ENCODE measurements around the gene SLC25A48.
"Not testable (repeated sequence)": the region's sequence is repeated elsewhere in the genome, so short reads cannot be mapped to it uniquely, and the experiment has no call there.

Gene SLC25A48

DNA sequence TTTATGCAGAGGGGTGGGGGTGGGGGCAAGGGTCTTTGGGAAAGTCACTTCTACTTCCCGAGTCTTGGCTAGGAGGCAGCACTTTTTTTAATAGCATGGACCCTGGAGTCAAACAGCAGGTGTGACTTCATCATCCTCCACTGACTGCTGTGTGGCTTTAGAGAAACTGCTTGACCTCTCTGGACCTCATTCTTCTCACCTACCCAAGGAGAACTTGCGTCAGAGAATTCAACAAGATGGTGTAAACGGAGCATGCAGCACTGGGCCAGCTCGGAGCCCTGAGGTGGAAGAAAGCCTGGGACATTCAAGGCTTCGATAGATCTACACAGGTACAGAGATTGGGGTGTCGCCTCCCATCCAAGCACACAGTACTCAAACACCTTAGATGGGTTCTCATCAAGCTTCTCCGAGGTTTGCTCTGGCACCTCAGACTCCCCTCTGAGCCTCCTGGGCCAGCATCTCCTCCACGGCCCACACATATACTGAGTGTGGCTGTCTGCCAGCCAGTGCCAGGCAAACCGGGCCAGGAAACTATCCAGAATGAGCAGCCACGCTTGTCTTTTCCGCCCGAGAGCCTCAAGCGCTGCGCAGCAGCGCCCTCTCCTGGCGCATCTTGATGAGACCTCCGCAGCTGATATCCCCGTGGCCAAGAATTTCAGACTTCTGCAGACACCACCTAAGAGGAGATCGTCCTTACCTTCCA, 4.6 kb upstream of the SLC25A48 start:
- peak in 1 of 3 experiments; percentile 43 for DNase-seq (ENCODE audit: low read depth in 2 of 3, low spot score in 2 of 3)

DNA sequence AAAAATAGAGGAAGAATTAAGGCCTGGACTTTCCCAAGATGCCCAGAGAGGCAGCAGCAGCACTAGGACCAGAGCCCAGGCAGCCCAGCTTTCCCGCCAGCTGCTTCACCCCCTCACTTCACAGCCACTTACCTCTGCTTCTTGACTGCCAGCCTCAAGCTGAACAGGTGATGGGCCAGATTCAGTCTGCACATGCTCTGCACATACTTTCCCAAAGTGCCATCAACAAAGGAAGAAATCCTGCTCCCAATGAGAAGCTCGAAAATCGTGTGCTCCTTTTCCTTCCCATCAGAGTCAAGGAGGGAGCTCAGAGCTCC, 4.1 kb upstream of the SLC25A48 start:
- no peak for DNase-seq (ENCODE audit: low read depth in 2 of 3, low spot score in 2 of 3)

DNA sequence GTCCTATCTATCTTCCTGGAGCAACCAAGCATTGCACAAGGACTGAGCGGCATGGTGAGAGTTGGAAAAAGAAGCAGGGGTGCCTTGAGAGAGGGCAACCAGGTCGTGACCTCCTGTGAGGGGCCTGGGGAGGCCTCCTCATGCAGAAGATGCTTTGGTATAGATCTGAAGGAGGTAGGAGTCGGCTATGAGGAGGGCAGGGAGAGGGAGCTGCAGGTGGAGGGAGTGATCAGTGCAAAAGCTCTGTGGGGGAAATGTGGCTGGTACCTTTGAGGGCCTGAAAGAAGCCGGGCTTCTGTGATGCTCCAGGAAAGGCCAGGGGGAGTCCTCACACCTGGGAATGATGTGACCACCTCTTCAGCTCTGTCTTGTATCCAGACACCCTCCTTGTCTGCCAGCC, 3.6 kb upstream of the SLC25A48 start:
- DNase-seq (ENCODE audit: low read depth in 2 of 3, low spot score in 2 of 3): no peak

DNA sequence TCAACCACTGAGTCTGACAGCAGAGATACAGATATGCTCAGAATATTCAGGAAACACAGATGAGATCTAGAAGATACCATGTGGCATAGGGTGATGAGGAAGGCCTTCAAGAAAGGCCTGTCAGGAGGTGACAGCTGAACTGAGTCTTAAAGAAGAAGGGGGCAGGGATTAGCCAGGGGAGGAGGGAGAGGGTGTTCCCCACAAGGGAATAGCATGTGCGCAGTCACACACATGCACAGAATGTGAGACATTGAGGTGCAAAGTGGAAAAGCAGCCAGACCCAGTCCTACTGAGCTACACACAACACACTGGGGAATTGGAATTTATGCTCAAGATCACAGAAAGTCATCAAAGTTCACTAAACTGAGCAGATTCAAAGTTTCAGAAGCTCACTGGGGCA, 3.0 kb upstream of the SLC25A48 start:
- DNase-seq (ENCODE audit: low read depth in 2 of 3, low spot score in 2 of 3): no peak

DNA sequence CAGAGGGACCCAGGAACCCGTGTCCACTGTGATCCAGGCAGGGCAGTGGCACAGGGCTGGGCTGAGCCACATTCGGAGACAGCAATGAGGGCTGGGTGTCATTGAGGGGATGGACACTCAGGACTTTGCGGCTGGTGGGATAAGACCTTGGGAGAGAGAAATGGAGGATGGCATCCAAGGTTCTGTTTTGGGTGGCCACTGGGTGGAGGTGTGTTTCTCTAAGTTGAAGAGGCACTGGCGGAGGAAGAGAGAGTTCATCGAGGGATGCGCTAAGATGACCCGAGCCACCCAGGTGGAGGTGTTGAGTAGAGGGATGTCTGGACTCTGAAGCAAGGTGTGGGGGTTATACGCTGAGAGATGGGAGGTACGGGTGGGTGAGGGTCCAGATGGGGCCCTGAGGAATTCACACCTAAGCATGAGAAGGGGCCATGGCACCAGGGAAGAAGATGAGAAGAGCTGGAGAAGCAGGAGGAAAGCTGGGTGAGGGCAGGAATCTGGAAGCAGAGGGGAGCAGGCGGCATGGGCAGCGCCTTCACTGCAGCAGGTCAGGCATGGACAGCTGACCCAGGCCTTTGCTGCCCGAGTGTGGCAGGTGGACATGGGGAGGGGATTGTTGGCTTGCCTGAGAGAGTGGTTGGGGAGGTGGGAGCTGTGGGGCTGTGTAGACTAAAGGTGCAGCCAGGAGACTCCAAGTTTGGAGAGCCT, 2.5 kb upstream of the SLC25A48 start:
- DNase-seq (ENCODE audit: low read depth in 2 of 3, low spot score in 2 of 3): no peak

DNA sequence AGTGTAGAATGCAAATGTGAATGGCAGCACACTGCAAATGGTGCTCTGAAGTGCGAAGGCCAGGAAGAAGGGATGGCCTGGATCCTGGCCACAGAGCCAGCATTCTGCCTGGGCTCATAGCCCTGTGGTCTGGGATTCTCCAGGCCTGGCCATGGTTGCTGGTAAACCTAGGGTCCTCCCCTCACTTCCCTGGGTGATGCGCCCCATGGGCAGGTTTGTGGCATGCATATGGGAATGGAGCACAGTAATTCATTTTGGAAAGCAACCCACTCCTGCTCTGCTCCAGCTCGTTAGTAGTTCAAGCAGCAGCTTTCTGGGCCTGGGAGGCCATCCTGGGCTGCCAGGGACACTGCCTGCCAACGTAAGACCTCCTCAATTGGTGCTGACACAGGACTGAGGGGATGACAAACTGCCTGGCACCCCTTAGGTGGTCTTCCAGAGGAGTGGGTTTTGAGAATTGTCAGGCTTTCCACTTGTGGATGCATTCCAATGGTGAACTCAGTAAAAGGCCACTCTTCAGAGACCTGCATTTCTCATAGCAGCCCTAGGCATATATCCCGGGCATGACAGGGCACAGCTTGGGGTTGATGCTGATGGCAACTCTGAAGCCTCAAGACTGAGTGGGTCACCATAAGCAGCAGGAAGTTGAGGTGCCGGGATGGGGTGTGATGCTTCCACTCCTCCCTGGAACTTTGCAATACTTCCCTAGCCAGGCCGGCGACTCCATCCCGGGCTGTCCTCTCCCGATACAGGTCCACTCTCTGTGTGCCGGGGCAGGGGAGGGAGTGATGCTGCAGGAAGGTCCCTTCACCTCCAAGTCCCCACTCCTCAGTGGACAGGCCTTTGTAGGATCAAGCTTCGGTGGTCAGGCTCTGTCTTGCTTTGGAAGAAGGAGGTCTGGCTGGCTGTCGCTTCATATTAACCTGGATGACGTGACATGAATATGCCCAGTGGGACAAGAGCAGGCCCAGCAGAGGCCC, 1.2 kb upstream of the SLC25A48 start:
- no peak for DNase-seq (ENCODE audit: low read depth in 2 of 3, low spot score in 2 of 3)

DNA sequence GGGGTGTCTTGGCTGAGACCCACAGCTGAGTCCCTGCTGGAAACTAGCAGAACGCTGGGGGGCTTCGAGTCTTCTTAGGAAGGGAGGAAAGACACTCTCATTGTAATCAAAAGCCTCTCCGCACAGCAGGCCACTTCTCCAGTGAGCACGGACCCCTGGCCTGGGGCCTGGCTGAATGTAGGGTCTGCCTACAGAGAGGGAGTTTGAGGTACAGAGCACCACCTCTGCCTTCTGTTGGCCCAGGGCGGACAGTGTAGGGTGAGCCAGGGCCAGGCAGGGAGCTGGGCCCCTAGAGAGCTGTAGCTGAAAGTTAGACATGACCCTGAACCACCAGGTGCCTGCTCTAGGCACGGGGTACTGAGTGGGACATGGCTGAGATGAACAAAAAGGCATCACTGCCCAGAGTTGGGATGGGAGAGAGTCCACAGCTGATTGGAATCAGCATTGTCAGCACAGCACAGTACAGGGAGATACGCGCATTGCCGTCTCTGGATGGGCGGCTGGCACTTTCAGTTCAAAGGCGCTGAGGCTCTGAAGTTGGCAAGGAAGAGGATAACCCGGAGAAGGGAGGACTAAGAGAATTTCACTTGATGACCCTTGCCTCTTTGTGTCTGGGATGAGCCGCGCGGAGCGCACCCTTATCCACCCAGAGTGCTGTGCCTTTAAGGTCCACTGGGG, 363 bp upstream of the SLC25A48 start:
- peak in 1 of 3 experiments; percentile 11 for DNase-seq (ENCODE audit: low read depth in 2 of 3, low spot score in 2 of 3)

DNA sequence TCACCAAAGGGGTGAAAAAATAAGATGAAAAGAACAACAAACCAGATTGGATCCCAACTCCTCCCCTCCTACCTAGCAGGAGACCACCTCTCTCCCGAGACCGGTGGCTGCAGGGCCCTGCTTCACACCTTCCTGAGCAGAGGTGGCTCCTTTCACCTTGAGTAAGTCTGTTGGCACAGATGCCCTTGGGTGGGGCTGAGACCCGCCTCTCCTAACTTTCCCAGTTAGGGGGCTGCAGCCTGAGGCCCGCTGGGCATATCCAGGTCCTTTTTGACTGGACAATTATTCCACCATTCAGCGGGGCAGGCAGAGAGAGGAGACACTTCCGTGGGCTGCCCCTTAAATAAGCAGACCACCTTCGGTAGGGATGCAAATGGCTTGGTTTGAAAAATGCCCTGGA, 1.3 kb downstream of the SLC25A48 start:
- no peak for DNase-seq (ENCODE audit: low read depth in 2 of 3, low spot score in 2 of 3)

DNA sequence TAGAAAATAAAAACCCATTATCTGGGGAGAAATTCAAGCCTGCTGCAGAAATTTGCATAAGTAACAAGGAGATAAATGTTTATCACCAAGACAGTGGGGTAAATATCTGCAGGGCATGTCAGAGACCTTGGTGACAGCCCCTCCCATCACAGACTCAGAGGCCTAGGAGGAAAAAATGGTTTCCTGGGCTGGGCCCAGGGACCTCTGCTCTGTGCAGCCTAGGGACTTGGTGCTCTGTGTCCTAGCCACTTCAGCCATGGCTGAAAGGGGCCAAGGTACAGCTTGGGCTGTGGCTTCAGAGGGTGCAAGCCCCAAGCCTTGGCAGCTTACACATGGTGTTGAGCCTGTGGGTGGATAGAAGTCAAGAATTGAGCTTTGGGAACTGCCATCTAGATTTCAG, 3.9 kb downstream of the SLC25A48 start:
- not testable (repeated sequence) for DNase-seq (ENCODE audit: low read depth in 2 of 3, low spot score in 2 of 3)

DNA sequence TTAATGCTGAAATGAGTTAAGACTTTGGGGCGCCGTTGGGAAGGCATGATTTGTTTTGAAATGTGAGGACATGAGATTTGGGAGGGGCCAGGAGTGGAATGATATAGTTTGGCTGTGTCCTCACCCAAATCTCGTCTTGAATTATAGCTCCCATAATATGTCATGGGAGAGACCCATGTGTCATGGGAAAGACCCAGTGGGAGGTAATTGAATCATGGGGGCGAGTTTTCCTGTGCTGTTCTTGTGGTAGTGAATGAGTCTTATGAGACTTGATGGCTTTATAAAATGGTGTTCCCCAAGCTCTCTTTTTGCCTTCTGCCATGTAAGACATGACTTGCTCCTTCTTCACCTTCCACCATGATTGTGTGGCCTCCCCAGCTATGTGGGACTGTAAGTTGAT, 5.1 kb downstream of the SLC25A48 start:
- DNase-seq (ENCODE audit: low read depth in 2 of 3, low spot score in 2 of 3): no peak

DNA sequence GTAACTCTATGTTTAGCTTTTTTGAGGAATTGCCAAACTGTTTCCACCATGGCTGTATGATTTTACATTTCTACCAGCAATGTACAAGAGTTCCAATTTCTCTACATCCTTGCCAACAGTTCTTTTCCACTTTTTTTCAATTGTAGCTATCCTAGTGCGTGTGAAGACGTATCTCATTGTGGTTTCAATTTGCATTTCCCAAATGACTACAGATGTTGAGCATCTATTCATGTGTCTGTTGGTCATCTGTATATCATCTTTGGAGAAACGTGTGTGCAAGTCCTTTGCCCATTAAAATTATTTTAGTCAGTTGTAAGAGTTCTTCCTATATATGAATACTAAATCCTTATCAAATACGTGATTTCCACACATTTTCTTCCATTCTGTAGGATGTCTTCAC, 6.5 kb downstream of the SLC25A48 start:
- no peak for DNase-seq (ENCODE audit: low read depth in 2 of 3, low spot score in 2 of 3)

DNA sequence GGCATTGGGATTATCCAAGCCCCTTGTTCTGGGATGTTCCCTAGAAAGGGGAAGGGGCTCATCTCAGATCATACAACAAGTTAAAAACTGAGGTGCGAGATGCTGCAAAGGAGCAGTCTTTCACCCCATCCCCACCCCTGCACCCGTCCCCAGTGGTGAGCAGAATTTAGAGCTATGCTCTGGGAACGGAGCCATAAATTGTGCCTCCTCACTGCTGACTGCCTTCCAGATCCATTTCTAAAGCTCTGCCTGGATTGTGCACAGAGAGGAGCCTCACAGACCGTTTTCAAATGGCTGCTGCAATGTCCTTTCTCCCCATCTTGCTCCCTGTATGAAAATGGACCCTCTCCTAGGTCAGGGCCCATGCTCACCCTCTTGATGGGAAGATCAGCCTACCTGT, 8.3 kb downstream of the SLC25A48 start:
- no peak for DNase-seq (ENCODE audit: low read depth in 2 of 3, low spot score in 2 of 3)

DNA sequence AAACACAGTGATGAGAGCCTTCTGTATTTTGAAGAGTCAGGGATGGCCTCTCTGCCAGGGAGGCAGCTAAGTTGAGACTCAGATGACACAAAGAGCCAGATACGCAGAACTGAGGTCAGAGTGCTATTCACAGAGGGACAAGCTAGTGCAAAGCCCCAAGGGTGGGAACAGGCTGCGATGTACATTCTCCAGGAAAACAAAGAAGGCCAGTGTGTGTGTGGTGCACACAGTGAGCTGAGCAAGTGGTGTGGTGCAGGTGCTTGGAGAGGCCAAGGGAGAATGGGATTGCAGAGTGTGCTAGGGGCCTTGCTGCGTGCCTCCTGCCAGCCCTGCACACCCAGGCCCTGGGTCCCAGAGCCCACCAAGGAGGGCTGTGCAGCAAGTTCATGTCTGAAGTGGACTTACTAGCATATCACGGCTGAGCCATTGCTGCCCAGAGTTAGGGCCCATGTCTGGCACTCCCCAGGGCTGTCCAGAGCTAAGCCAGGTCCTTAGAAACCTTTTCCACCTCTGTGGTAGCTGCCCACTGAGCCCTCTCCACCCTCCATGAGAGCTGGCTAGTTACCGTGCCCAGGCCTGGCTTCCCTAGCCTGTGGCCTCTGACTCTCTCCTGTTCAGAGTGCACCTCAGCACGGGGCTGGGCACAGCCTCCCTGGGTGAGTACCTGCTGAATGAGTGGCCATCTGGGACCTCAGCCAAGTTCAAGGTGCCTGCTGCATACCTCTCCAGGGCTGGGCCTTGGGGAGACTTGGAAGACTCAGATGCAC, 9.3 kb downstream of the SLC25A48 start:
- DNase-seq (ENCODE audit: low read depth in 2 of 3, low spot score in 2 of 3): no peak

DNA sequence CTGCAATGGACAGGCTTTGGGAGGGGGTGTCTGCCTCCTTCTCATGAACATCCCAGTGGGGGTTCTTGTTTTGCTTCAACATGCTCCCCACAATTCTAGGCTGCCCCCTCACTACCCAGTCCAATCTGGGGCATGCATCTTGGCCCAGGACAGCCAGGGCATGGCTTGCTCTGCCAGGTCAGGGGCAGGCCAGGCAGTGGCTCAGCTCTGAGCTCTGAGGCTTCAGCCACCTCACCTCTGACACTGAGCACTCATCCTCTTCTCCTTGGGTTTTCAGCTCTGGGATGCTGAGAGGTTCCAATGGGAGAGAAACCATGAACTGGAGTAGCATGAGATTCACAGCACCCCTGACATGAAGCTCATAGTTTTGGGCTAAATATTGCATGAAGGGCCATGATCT, 11.8 kb downstream of the SLC25A48 start:
- no peak for DNase-seq (ENCODE audit: low read depth in 2 of 3, low spot score in 2 of 3)

DNA sequence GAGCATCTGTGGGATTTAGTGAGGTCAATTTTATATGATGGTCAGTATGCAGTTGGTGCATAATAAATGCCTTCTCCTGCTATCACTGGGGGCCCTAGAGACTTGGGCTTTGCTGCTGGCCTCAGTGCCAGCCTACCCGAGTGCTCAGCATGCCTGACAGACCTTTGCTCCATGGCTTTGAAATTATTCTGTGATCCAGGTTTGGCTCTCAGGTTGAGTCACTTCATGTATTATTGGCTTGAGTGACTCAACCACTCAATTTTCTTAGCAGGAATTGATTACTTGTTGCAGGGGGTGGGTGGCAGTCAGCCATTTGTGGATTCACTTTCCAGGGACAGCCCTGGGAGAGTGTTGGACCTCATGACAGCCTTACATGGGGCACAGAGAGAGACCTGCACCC, 13.5 kb downstream of the SLC25A48 start:
- no peak for DNase-seq (ENCODE audit: low read depth in 2 of 3, low spot score in 2 of 3)

DNA sequence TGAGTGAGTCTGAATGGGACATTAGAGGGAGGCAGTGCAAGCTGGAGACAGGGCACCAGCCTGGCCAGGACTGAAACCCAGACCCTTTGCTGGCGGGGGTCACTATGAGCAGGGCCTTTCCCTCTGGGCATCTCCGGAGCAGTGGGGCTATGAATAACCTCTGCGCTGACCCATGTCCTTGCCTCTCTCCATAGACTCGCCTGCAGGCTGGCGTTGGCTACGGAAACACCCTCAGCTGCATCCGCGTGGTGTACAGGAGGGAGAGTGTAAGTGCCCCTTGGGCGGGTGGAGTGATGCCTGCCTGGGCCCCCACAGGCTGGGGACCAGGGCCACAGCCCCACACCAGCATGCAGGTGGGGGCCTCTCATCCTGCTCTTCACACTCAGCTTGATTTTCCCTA, 15.8 kb downstream of the SLC25A48 start:
- DNase-seq (ENCODE audit: low read depth in 2 of 3, low spot score in 2 of 3): no peak

DNA sequence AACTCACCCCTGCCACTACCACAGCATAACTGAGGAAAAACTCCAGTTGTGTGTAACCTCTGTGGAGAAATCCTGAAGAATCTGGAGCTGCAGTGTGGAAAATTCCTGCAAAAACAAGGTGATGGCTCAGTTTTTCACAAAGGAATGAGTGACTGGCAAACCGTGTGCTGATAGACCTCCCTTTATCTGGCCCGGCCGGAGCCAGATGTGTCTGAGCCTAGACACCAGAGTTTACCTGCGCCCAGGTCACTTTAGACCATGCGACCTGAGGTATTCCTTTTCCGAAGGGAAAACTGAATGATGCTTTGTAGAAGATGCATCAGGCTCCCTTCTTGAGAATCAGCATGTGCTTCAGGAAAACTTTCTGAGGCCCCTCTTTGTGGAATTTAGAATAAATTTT, 16.2 kb downstream of the SLC25A48 start:
- DNase-seq (ENCODE audit: low read depth in 2 of 3, low spot score in 2 of 3): no peak

DNA sequence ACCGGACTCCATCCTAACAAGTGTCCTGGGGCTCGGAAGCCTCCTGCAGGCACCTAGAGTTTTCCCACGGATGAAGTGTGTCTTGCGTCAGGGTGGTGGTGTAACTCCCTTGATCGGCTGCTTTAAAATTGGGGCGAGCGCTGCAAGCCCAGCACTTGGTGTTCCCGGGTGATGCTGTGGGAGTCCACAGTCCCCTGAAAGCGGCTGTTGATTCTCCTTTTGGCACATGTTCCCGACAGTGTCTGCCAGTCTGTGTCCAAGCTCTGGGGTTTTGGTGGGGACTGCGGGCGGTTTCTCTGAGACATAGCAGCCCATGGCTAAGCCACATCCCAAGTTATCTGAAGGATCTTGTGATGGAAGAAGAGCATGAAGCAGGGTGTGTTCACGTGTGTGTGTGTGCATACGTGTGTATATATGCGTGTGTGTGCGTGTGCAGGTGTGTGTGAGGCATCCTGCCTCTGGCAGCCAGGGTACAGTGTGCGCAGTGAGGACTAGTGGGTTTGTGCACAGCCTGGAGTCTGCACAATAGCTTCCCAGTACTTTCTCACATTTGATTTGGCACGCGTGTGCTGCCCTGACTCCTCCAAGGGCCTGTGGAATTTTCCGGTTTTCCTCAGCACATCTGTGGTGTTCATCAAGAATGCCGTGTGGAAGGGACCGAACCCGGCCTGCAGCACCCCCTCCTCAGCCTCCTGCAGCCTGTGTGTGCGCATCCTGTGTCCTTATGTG, 16.9 kb downstream of the SLC25A48 start:
- DNase-seq (ENCODE audit: low read depth in 2 of 3, low spot score in 2 of 3): no peak

DNA sequence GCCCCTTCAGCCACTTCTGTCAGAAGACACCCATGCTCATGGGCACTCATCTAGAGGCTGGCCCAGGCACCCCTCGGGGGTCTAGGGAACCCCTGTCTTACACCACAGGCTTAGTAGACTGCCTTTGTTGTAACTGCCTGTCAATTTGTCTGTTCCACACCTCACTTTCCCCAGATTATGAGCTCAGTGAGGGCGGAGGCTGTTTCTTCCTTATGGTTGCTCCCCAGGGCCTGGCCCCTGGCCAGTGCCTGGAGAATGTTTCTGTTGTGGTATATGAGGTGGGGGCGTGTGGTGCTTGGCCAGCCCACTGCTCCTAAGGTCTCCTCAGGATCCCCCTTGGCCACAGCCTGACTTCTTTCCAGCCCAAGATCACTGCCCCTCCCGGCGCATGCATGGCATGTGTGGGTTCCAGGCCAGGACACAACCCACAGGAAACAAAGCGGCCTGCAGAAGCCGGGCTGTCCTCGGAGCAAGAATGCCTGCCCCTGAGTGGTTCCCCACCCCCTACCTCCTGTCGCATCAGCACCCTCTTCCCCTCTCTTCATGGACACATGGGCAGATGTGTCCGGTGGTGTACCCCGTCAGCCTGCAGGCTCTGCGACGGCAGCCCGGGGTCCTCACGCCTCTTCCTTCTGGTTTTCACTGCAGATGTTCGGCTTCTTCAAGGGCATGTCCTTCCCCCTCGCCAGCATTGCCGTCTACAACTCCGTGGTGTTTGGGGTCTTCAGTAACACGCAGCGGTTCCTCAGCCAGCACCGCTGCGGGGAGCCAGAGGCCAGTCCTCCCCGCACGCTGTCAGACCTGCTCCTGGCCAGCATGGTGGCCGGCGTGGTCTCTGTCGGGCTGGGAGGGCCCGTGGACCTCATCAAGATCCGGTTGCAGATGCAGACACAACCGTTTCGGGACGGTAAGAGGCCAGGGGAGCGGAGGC, 17.7 kb downstream of the SLC25A48 start:
- DNase-seq (ENCODE audit: low read depth in 2 of 3, low spot score in 2 of 3): no peak
